RWPE2 (cell line): Measurements from ENCODE around the gene TCF3.

ENCODE experiments used
- ATAC-seq: fragments of 200-7000 bp; cut with Tn5 transposase; 3 replicates; pipeline ENCODE4 v1.9.1; 2021; ENCODE audit warnings: low read depth
- DNase-seq: peaks from one replicate; pipeline ENCODE4 v3.0.0-alpha.2; 2020; ENCODE audit warnings: low spot score
- H3K27ac ChIP-seq: fragments of 450-650 bp; 2 replicates; pipeline ENCODE4 v1.5.1; 2017; ENCODE audit warnings: mild to moderate bottlenecking; ENCODE audit not compliant: poor library complexity, severe bottlenecking
- H3K27me3 ChIP-seq: fragments of 250-450 bp; sonication (Bioruptor Pico); 2 replicates; pipeline ENCODE4 v1.5.1; 2021; ENCODE audit warnings: mild to moderate bottlenecking, moderate library complexity; ENCODE audit not compliant: insufficient read depth, poor library complexity, severe bottlenecking
- H3K36me3 ChIP-seq: fragments of 250-450 bp; sonication (Bioruptor Pico); 2 replicates; pipeline ENCODE4 v1.5.1; 2020; ENCODE audit warnings: low read depth, mild to moderate bottlenecking, moderate library complexity
- H3K4me1 ChIP-seq: fragments of 250-450 bp; sonication (Bioruptor Pico); 2 replicates; pipeline ENCODE4 v1.5.1; 2021; ENCODE audit warnings: mild to moderate bottlenecking, moderate library complexity; ENCODE audit not compliant: insufficient read depth, poor library complexity, severe bottlenecking
- H3K4me3 ChIP-seq: fragments of 250-450 bp; sonication (Bioruptor Pico); 2 replicates; pipeline ENCODE4 v1.5.1; 2021; ENCODE audit warnings: mild to moderate bottlenecking, moderate library complexity; ENCODE audit not compliant: severe bottlenecking
- H3K9me3 ChIP-seq: fragments of 250-450 bp; sonication (Bioruptor Pico); 2 replicates; pipeline ENCODE4 v1.5.1; 2021; ENCODE audit warnings: mild to moderate bottlenecking, moderate library complexity; ENCODE audit not compliant: severe bottlenecking
- CTCF ChIP-seq: fragments of 450-650 bp; IDR thresholded peaks from one replicate; pipeline ENCODE4 v1.5.1; 2017; ENCODE audit warnings: mild to moderate bottlenecking, moderate library complexity; ENCODE audit not compliant: poor library complexity, severe bottlenecking

Gene TCF3

GRCh38 chr19:1647501-1648458, 4.6 kb downstream of the TCF3 start:
- H3K4me1 ChIP-seq: no peaks in the 10 kb centered on the region
- ATAC-seq: no peak
- H3K27ac ChIP-seq: no peak overlapping the region
- H3K4me3 ChIP-seq: no peak overlapping the region
- H3K27me3 ChIP-seq: no peaks in the 10 kb centered on the region
- H3K36me3 ChIP-seq: peaks cover 33% of the 10 kb centered on the region
- TF ChIP-seq CTCF: no peak
- peak; percentile 44 for DNase-seq
- no peaks in the 10 kb centered on the region for H3K9me3 ChIP-seq

- Histone ChIP-seq H3K36me3 (peaks cover 41% of the 10 kb centered on the region), H3K27me3 (no peaks in the 10 kb centered on the region), H3K4me3 (no peak overlapping the region), H3K27ac (no peak overlapping the region), H3K4me1 (no peaks in the 10 kb centered on the region), H3K9me3 (no peaks in the 10 kb centered on the region)
- no peak for TF ChIP-seq CTCF
- DNase-seq (peak; percentile 43), ATAC-seq (no peak)
Observed at GRCh38 chr19:1646659-1647453, 5.6 kb downstream of the TCF3 start.

- Histone ChIP-seq H3K4me1 (no peaks in the 10 kb centered on the region), H3K27ac (no peak overlapping the region)
Observed at GRCh38 chr19:1646149-1646548, 6.3 kb downstream of the TCF3 start.

GRCh38 chr19:1645299-1645698, 7.1 kb downstream of the TCF3 start:
- no peaks in the 10 kb centered on the region for H3K9me3 ChIP-seq
- no peaks in the 10 kb centered on the region for H3K4me1 ChIP-seq
- H3K36me3 ChIP-seq: peaks cover 45% of the 10 kb centered on the region
- DNase-seq: peak; percentile 44
- no peak overlapping the region for H3K4me3 ChIP-seq
- no peaks in the 10 kb centered on the region for H3K27me3 ChIP-seq
- no peak overlapping the region for H3K27ac ChIP-seq
- TF ChIP-seq CTCF: no peak
- no peak for ATAC-seq

More at GRCh38 chr19:1646149-1646548, 6.3 kb downstream of the TCF3 start:
- Histone ChIP-seq H3K27me3 (no peaks in the 10 kb centered on the region), H3K4me3 (no peak overlapping the region), H3K9me3 (no peaks in the 10 kb centered on the region), H3K36me3 (peaks cover 45% of the 10 kb centered on the region)
- ATAC-seq (no peak), DNase-seq (peak; percentile 51)
- no peak for TF ChIP-seq CTCF
